ENCODE measurements around the gene CDC42BPB.

CDC42BPB gene

GRCh38 chr14:103070263-103070885 lies 13.0 kb upstream of the CDC42BPB start:
- no peak for DNase-seq (ENCODE audit: low read depth)
- no peak overlapping the region for H3K4me3 ChIP-seq (replicated peaks; ENCODE audit: low read depth, low read length)
- TF ChIP-seq CTCF (IDR thresholded peaks at IDR 0.05; ENCODE audit: low read length, missing control alignments), result no peak

- TF ChIP-seq CTCF (IDR thresholded peaks at IDR 0.05; ENCODE audit: low read length, missing control alignments), result no peak
- no peak overlapping the region for H3K4me3 ChIP-seq (replicated peaks; ENCODE audit: low read depth, low read length)
- no peak for DNase-seq (ENCODE audit: low read depth)
Measured at GRCh38 chr14:103068351-103069073, 11.2 kb upstream of the CDC42BPB start.

- no peak overlapping the region for H3K4me3 ChIP-seq (replicated peaks; ENCODE audit: low read depth, low read length)
- peak; percentile 62 for DNase-seq (ENCODE audit: low read depth)
- no peak for TF ChIP-seq CTCF (IDR thresholded peaks at IDR 0.05; ENCODE audit: low read length, missing control alignments)
Measured at GRCh38 chr14:103067231-103067954, 10.0 kb upstream of the CDC42BPB start.

GRCh38 chr14:103066399-103066798 lies 9.1 kb upstream of the CDC42BPB start:
- H3K4me3 ChIP-seq (replicated peaks; ENCODE audit: low read depth, low read length), result no peak overlapping the region
- no peak for TF ChIP-seq CTCF (IDR thresholded peaks at IDR 0.05; ENCODE audit: low read length, missing control alignments)
- peak; percentile 61 for DNase-seq (ENCODE audit: low read depth)

GRCh38 chr14:103065861-103066260 lies 8.5 kb upstream of the CDC42BPB start:
- TF ChIP-seq CTCF (IDR thresholded peaks at IDR 0.05; ENCODE audit: low read length, missing control alignments), result no peak
- H3K4me3 ChIP-seq (replicated peaks; ENCODE audit: low read depth, low read length), result no peak overlapping the region
- DNase-seq (ENCODE audit: low read depth), result no peak

GRCh38 chr14:103064978-103065377 lies 7.6 kb upstream of the CDC42BPB start:
- no peak overlapping the region for H3K4me3 ChIP-seq (replicated peaks; ENCODE audit: low read depth, low read length)
- no peak for DNase-seq (ENCODE audit: low read depth)
- no peak for TF ChIP-seq CTCF (IDR thresholded peaks at IDR 0.05; ENCODE audit: low read length, missing control alignments)

Data from fibroblast of pulmonary artery (primary cell).